Loucy (cell line): ENCODE measurements around the gene PUM1.

ENCODE experiments used
- CTCF ChIP-seq: fragments of 200-600 bp; sonication (generic); conservative IDR thresholded peaks from 2 replicates; pipeline ENCODE4 v1.5.1; 2014; ENCODE audit warnings: mild to moderate bottlenecking, antibody characterized with exemption, low read length
- EZH2phosphoT487 ChIP-seq: fragments of 200-600 bp; IDR thresholded peaks from 2 replicates; pipeline ENCODE4 v1.6.1; 2018; ENCODE audit warnings: antibody characterized with exemption, mild to moderate bottlenecking, moderate library complexity, borderline replicate concordance

GRCh38 chr1:31073044-31073443 lies 7.5 kb upstream of the PUM1 start:
- TF ChIP-seq EZH2phosphoT487 (no peak), CTCF (no peak)
